Right lobe of liver (tissue), 4 donors: ENCODE data around the gene ZMIZ1.

Source experiments
- POLR2A ChIP-seq: fragments of 450-650 bp; IDR thresholded peaks from one replicate; pipeline ENCODE4 v1.6.1; 2017; ENCODE audit warnings: antibody characterized with exemption, mild to moderate bottlenecking
- TF ChIP-seq, protein P1 (sequence below), 4 donors: fragments of 200-600 bp in 3 of 4; fragments of 450-650 bp in 1 of 4; IDR thresholded peaks; one replicate each; pipeline versions ENCODE4 v1.5.1 to v1.8.0; 2016 to 2022; ENCODE audit warnings: antibody characterized with exemption in 4 of 4, mild to moderate bottlenecking in 2 of 4
- donor health status: DM: no; HTN: no; CAD: no.
- donor health status: DM: no; HTN: no; CAD: no.
- donor health status: DM: no; HTN: yes; CAD: no.

DNA sequence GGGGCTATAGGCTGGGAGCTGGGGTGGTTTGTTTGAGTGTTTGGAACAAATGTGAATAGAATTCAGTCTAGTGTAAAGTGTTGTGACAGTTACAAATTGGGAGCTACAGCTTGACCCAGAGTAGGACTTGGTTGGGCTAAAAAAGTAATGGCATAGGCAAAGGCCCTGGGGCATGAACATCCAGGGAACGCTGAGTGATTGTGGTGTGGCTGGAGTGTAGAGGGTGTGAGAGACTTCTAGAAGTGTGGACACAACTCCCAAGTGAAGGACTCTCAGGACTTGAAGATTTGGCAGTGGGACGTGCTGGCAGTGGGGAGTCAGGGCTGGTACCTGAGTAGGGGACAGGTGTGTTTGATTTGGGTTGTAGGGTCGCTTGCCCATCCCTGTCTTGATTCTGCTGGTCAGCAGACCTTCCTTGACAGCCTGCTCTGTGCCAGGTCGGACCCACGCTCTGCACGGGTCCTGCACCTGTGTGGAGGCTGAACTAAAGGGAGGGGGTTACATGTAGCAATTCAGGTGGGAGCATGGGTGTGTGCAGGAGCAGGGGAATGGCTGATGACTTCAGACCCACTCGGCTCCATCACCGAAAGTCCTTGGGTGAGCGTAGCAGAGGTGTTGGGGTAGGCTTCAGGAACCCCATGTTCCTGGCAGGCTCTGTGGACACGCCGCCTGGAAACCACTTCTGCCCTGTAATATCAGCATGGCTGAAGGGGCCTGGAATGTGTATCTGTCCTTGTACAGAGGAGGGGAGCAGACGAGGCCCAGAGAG, 43.3 kb downstream of the ZMIZ1 start:
- TF ChIP-seq, protein P1, sequence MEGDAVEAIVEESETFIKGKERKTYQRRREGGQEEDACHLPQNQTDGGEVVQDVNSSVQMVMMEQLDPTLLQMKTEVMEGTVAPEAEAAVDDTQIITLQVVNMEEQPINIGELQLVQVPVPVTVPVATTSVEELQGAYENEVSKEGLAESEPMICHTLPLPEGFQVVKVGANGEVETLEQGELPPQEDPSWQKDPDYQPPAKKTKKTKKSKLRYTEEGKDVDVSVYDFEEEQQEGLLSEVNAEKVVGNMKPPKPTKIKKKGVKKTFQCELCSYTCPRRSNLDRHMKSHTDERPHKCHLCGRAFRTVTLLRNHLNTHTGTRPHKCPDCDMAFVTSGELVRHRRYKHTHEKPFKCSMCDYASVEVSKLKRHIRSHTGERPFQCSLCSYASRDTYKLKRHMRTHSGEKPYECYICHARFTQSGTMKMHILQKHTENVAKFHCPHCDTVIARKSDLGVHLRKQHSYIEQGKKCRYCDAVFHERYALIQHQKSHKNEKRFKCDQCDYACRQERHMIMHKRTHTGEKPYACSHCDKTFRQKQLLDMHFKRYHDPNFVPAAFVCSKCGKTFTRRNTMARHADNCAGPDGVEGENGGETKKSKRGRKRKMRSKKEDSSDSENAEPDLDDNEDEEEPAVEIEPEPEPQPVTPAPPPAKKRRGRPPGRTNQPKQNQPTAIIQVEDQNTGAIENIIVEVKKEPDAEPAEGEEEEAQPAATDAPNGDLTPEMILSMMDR (IDR thresholded peaks at IDR 0.05): no peak
- no peak for TF ChIP-seq POLR2A
